ENCODE results near the gene LRP10. TPM values are rescaled to one million over a fixed set of nuclear protein-coding genes. Genes with fewer than 3 reads are reported as not detected.

The LRP10 gene
- total RNA-seq, 1 donor from 2014 or later, result 0.92 TPM

DNA sequence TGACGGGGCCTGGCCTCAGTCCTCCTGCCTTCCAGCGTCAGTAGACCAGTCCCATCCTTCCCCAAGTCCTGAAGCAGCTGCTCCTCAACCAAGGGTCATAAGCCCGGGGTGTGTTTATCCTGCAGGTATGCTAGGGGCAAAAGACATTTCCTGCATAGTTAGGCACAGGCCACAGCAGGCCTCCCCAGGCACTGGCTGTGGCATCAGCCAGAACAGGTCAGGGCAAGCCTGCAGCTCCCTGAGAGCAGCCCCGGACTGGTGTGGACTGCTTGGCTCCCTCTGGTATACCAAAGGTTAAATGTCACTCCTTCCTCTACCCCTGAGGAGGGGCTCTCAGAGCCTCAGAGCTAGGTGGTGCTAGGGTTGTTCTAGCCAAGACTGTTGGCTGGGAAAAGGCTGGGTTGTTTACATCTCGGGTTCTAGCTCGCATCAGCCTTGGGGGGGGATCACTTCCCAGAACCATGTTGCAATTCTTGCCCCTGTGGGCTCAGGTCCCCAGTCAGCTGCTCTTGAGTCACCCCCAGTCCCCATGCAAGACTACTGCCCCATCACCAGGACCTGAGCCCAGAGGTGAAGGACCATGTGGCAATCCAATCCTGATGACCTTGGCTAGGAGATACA lies 32.3 kb upstream of the LRP10 start:
- Mint-ChIP-seq H3K27me3 (ENCODE audit: insufficient read depth, low read depth) (peaks cover 25% of the 10 kb centered on the region), H3K4me3 (peak overlapping the region; percentile 53), H3K4me1 (peaks cover 18% of the 10 kb centered on the region), H3K9me3 (no peaks in the 10 kb centered on the region), H3K27ac (no peak overlapping the region), H3K36me3 (peaks cover 1% of the 10 kb centered on the region)
- Histone ChIP-seq H3K4me1 (peaks cover 9% of the 10 kb centered on the region), H3K4me2 (no peak overlapping the region), H3K27me3 (peaks cover 26% of the 10 kb centered on the region), H3K79me2 (ENCODE audit: low read depth) (peaks cover 10% of the 10 kb centered on the region), H3K9me3 (ENCODE audit: low read depth) (no peaks in the 10 kb centered on the region), H3K9ac (no peak overlapping the region), H4K20me1 (ENCODE audit: low read depth) (no peaks in the 10 kb centered on the region), H3K4me3 (no peak overlapping the region), H3K36me3 (no peaks in the 10 kb centered on the region), H3F3A (ENCODE audit: low read depth) (peaks cover 31% of the 10 kb centered on the region), H2AFZ (replicated peaks) (no peak overlapping the region), H3K27ac (no peak overlapping the region)
- TF ChIP-seq EZH2 (IDR thresholded peaks at IDR 0.05) (no peak), EZH2phosphoT487 (IDR thresholded peaks at IDR 0.05) (no peak)
- TF ChIP-seq, protein P1, sequence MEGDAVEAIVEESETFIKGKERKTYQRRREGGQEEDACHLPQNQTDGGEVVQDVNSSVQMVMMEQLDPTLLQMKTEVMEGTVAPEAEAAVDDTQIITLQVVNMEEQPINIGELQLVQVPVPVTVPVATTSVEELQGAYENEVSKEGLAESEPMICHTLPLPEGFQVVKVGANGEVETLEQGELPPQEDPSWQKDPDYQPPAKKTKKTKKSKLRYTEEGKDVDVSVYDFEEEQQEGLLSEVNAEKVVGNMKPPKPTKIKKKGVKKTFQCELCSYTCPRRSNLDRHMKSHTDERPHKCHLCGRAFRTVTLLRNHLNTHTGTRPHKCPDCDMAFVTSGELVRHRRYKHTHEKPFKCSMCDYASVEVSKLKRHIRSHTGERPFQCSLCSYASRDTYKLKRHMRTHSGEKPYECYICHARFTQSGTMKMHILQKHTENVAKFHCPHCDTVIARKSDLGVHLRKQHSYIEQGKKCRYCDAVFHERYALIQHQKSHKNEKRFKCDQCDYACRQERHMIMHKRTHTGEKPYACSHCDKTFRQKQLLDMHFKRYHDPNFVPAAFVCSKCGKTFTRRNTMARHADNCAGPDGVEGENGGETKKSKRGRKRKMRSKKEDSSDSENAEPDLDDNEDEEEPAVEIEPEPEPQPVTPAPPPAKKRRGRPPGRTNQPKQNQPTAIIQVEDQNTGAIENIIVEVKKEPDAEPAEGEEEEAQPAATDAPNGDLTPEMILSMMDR (IDR thresholded peaks at IDR 0.05), result no peak
- DNase-seq (ENCODE audit: low spot score), result no peak

DNA sequence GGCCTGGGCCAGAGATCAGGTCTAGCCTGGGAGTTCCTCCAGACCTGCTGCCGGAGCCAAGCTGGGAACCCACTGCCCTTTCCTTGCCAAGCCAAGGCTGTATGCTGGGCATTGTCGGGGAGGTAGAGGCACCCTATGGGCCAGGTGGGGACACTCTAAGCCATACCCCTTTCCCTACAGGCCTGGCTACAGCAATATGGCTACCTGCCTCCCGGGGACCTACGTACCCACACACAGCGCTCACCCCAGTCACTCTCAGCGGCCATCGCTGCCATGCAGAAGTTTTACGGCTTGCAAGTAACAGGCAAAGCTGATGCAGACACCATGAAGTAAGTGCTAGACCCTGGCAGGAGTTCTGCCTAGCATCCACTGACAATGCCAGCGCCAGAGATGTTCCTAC lies 30.2 kb upstream of the LRP10 start:
- H3K9ac ChIP-seq, result no peak overlapping the region
- H3K4me2 ChIP-seq, result no peak overlapping the region
- no peak overlapping the region for H3K4me3 Mint-ChIP-seq
- no peaks in the 10 kb centered on the region for H3K9me3 Mint-ChIP-seq
- H3K27me3 Mint-ChIP-seq (ENCODE audit: insufficient read depth, low read depth), result peaks cover 20% of the 10 kb centered on the region
- no peaks in the 10 kb centered on the region for H3K36me3 ChIP-seq
- H3K27me3 ChIP-seq, result peaks cover 23% of the 10 kb centered on the region
- peaks cover 10% of the 10 kb centered on the region for H3K79me2 ChIP-seq (ENCODE audit: low read depth)
- TF ChIP-seq, protein P1 (IDR thresholded peaks at IDR 0.05), result no peak
- TF ChIP-seq EZH2 (IDR thresholded peaks at IDR 0.05), result no peak
- TF ChIP-seq EZH2phosphoT487 (IDR thresholded peaks at IDR 0.05), result no peak
- peaks cover 10% of the 10 kb centered on the region for H3F3A ChIP-seq (ENCODE audit: low read depth)
- H4K20me1 ChIP-seq (ENCODE audit: low read depth), result no peaks in the 10 kb centered on the region
- H3K36me3 Mint-ChIP-seq, result no peaks in the 10 kb centered on the region
- no peak overlapping the region for H3K27ac ChIP-seq
- H3K4me1 ChIP-seq, result peaks cover under 1% of the 10 kb centered on the region
- no peaks in the 10 kb centered on the region for H3K9me3 ChIP-seq (ENCODE audit: low read depth)
- H2AFZ ChIP-seq (replicated peaks), result no peak overlapping the region
- H3K4me1 Mint-ChIP-seq, result peaks cover 9% of the 10 kb centered on the region
- no peak overlapping the region for H3K4me3 ChIP-seq
- H3K27ac Mint-ChIP-seq, result no peak overlapping the region
- DNase-seq (ENCODE audit: low spot score), result no peak

DNA sequence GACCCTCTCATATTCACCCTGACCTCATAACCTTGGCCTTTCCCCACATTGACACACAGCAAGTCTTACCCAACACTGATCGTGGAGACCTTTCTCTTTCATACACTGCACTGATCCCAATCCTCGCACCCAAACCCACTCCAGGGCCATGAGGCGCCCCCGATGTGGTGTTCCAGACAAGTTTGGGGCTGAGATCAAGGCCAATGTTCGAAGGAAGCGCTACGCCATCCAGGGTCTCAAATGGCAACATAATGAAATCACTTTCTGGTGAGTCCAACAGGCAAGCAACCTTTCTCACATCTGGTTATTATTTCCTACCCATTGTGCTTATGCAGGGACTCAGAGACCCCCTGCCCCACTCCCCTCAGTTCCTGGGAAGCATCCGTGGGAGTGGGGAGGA lies 29.8 kb upstream of the LRP10 start:
- Mint-ChIP-seq H3K4me1 (peaks cover 7% of the 10 kb centered on the region), H3K36me3 (no peaks in the 10 kb centered on the region), H3K9me3 (no peaks in the 10 kb centered on the region), H3K27me3 (ENCODE audit: insufficient read depth, low read depth) (peaks cover 18% of the 10 kb centered on the region), H3K27ac (no peak overlapping the region), H3K4me3 (no peak overlapping the region)
- H3K27me3 ChIP-seq, result peaks cover 18% of the 10 kb centered on the region
- H3K79me2 ChIP-seq (ENCODE audit: low read depth), result peaks cover 10% of the 10 kb centered on the region
- no peak overlapping the region for H3K4me2 ChIP-seq
- H3K36me3 ChIP-seq, result no peaks in the 10 kb centered on the region
- H4K20me1 ChIP-seq (ENCODE audit: low read depth), result no peaks in the 10 kb centered on the region
- no peak overlapping the region for H2AFZ ChIP-seq (replicated peaks)
- H3K4me3 ChIP-seq, result no peak overlapping the region
- no peak overlapping the region for H3K9ac ChIP-seq
- TF ChIP-seq EZH2 (IDR thresholded peaks at IDR 0.05) (no peak), EZH2phosphoT487 (IDR thresholded peaks at IDR 0.05) (no peak)
- TF ChIP-seq, protein P1 (IDR thresholded peaks at IDR 0.05), result no peak
- no peak for DNase-seq (ENCODE audit: low spot score)
- H3F3A ChIP-seq (ENCODE audit: low read depth), result peaks cover 6% of the 10 kb centered on the region
- no peaks in the 10 kb centered on the region for H3K4me1 ChIP-seq
- no peak overlapping the region for H3K27ac ChIP-seq
- H3K9me3 ChIP-seq (ENCODE audit: low read depth), result no peaks in the 10 kb centered on the region

Measured in neural progenitor cell (in vitro differentiated cells).